PFSK-1 (cell line): ENCODE measurements around the gene RFX2.

ENCODE experiments used
- FOXP2 ChIP-seq: optimal IDR thresholded peaks from 2 replicates; pipeline ENCODE3; 2011; ENCODE audit warnings: borderline replicate concordance, control low read depth, inconsistent platforms; ENCODE audit not compliant: insufficient read depth; ENCODE audit errors: extremely low read length, extremely low read depth
- POLR2AphosphoS5 ChIP-seq: IDR thresholded peaks from 2 replicates; pipeline ENCODE4 v1.6.1; 2012; ENCODE audit warnings: low read depth, mild to moderate bottlenecking, control low read depth, low read length, moderate library complexity
- SIN3A ChIP-seq: IDR thresholded peaks from 2 replicates; pipeline ENCODE4 v1.6.1; 2012; ENCODE audit warnings: mild to moderate bottlenecking, low read length, moderate library complexity, borderline replicate concordance; ENCODE audit not compliant: insufficient read depth
- TAF1 ChIP-seq: IDR thresholded peaks from 2 replicates; pipeline ENCODE4 v1.6.1; 2012; ENCODE audit warnings: low read length, control low read depth, borderline replicate concordance; ENCODE audit not compliant: insufficient read depth
- TF ChIP-seq, protein P1 (sequence below), 2 experiments: IDR thresholded peaks; 2 replicates each; pipeline versions ENCODE4 v1.6.1 to v1.8.0; 2011 to 2012; ENCODE audit warnings: low read depth in 2 of 2, low read length in 2 of 2, control low read depth in 1 of 2, inconsistent platforms in 1 of 2, mild to moderate bottlenecking in 1 of 2, moderate library complexity in 1 of 2; ENCODE audit not compliant: insufficient read depth in 1 of 2

RFX2 gene

DNA sequence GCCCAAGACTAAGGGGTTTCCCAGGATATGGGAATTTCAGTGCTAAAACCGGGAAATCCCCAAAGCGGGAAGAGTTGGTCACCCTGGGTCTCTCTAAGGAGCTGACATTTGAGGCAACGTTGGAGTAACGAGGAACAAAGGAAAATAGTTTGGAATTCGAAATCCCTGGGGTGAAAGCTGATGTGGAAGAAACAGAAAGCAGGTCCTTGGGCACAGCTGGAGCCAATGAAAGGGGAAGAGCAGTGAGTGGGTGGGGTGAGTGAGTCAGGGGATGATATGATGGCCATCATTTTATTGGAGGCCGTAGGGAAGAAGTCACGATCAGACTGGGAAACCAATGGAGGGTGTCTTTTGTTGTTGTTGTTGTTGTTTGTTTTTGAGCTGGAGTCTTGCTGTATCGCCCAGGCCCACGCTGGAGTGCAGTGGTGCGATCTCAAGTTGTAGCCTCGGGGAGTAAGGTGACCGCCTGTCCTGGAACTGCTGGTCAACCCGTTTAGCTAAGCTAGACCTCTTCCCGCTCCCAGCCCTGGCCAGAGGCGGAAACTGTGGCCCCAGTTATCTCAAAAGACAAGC lies 3.4 kb upstream of the RFX2 start:
- TF ChIP-seq POLR2AphosphoS5 (no peak), TAF1 (no peak), SIN3A (no peak), FOXP2 (no peak)
- TF ChIP-seq, protein P1, sequence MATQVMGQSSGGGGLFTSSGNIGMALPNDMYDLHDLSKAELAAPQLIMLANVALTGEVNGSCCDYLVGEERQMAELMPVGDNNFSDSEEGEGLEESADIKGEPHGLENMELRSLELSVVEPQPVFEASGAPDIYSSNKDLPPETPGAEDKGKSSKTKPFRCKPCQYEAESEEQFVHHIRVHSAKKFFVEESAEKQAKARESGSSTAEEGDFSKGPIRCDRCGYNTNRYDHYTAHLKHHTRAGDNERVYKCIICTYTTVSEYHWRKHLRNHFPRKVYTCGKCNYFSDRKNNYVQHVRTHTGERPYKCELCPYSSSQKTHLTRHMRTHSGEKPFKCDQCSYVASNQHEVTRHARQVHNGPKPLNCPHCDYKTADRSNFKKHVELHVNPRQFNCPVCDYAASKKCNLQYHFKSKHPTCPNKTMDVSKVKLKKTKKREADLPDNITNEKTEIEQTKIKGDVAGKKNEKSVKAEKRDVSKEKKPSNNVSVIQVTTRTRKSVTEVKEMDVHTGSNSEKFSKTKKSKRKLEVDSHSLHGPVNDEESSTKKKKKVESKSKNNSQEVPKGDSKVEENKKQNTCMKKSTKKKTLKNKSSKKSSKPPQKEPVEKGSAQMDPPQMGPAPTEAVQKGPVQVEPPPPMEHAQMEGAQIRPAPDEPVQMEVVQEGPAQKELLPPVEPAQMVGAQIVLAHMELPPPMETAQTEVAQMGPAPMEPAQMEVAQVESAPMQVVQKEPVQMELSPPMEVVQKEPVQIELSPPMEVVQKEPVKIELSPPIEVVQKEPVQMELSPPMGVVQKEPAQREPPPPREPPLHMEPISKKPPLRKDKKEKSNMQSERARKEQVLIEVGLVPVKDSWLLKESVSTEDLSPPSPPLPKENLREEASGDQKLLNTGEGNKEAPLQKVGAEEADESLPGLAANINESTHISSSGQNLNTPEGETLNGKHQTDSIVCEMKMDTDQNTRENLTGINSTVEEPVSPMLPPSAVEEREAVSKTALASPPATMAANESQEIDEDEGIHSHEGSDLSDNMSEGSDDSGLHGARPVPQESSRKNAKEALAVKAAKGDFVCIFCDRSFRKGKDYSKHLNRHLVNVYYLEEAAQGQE (IDR thresholded peaks at IDR 0.05; ENCODE audit: insufficient read depth in 1 of 2, low read depth in 2 of 2, low read length in 2 of 2) = no peak

DNA sequence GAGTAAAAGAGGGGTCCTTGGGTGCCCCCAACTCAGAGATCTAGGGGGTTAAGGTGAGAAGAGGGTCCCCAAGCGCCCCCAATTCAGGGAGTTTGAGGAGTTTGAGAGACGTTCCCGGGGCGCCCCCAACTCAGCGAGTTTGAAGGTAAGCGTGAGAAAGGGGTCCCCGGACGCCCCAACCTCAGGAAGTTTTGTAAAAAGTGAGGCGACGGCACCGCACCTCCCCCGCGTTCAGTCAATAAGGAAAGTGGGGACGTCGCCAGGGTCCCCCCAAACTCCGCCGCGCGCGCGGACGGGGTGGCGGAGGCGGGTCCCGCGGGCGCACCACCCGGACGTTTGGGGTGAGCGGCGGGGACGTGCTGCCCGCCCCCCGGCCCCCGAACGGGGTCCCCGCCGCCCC lies 353 bp downstream of the RFX2 start:
- TF ChIP-seq POLR2AphosphoS5 (no peak), TAF1 (no peak)

DNA sequence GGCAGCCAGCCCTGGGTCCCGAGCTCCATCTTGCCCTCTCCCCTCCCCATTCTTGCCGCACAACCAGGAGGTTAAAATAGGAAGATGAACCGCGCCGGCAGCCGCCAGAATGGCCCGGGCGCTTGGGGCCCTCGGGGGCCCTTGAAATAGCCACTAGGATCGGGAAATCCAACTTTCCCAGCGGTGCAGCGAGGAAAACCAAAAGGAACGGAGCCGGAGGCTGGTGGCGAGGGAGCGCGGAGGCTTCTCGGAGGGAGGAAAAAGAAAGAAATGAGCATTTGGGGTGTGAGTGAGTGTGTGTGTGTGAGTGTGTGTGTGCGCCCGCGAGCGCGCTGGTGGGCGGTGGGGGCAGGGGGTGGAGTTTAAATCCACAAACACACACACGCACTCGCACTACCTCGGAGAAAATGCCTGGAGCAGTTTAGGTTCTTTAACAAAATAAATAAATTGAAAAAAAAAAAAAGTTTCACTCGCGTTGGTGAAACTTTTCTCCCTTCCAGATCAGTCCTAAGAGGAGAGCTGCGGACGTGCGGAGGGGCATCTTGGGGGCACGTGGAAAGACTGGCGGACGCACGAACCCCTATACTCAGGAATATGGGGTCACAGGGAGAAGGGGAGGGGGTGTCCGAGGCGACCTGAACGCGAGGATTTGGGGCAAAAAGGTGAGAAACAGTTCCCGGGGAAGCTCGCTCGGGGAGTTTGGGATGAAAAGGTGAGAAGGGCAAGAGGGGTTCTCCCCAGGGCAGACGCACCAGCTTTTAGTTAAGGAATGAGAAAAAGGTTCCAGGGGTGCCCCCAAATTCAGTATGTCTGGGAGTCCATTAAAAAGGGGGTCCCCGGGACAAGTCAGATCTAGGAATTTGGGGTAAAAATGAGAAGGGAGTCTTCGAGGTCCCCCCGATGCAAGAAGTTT lies 1.3 kb downstream of the RFX2 start:
- TF ChIP-seq SIN3A (no peak), FOXP2 (no peak), TAF1 (no peak), POLR2AphosphoS5 (no peak)
- TF ChIP-seq, protein P1 (IDR thresholded peaks at IDR 0.05; ENCODE audit: insufficient read depth in 1 of 2, low read depth in 2 of 2, low read length in 2 of 2) = no peak

DNA sequence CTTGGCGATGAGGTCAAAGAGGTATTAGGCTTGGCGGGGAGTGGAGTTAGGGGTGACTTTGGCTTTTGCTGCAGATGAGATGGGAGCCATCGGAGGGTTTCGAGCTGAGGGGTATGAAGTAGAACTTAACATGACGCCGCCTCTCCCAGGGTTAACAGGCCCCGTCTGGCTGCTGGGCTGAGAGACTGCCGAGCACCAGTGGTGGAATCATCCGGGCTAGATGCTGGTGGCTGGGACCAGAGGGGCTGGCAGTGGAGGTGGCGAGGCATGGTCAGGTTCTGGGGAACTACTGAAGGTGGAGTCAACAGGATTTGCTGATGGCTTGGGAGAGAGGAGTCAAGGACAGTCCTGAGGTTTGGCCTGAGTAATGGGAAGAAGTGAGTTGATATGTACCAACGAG lies 4.9 kb downstream of the RFX2 start:
- TF ChIP-seq POLR2AphosphoS5 (no peak), TAF1 (no peak), SIN3A (no peak), FOXP2 (no peak)
- TF ChIP-seq, protein P1 (IDR thresholded peaks at IDR 0.05; ENCODE audit: insufficient read depth in 1 of 2, low read depth in 2 of 2, low read length in 2 of 2) = no peak

DNA sequence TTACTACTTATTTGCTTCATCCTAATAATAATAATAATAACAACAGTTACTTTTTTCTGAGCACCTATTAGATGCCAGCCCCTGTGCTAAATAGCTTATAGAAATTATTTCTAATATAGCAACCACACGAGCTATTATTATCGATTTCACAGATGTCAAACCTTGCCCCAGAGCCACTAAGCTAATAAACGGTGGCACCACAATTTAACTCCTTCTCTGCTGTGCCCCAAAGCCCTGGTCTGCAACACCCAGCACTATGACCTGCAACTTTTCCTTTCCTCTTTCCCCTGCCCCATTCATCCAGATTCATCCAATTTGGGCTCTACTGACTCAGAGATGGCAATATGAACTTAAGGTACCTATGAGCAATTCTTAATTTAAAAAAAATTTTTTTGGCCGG lies 6.4 kb downstream of the RFX2 start:
- no peak for TF ChIP-seq TAF1
- TF ChIP-seq POLR2AphosphoS5 = no peak
- no peak for TF ChIP-seq SIN3A
- TF ChIP-seq FOXP2 = no peak
- TF ChIP-seq, protein P1 (IDR thresholded peaks at IDR 0.05; ENCODE audit: insufficient read depth in 1 of 2, low read depth in 2 of 2, low read length in 2 of 2) = no peak
